H9 (cell line): ENCODE measurements around the gene ILDR2. TPM values are rescaled to one million over a fixed set of nuclear protein-coding genes. Genes with fewer than 3 reads are reported as not detected.

Experiments used
- DNase-seq: peaks from one replicate; pipeline ENCODE4 v3.0.0-alpha.2; 2017
- H2AFZ ChIP-seq: one replicate; pipeline ENCODE4 v1.6.1; 2013; ENCODE audit warnings: mild to moderate bottlenecking, low read length, control low read depth, moderate library complexity
- H2AK5ac ChIP-seq: 2 replicates; pipeline ENCODE4 v1.6.1; 2013; ENCODE audit warnings: low read length, control low read depth, mixed read lengths; ENCODE audit not compliant: insufficient read length
- H2BK120ac ChIP-seq: one replicate; pipeline ENCODE4 v1.6.1; 2013; ENCODE audit warnings: low read depth, mild to moderate bottlenecking, low read length, control low read depth, inconsistent platforms; ENCODE audit not compliant: poor library complexity, severe bottlenecking
- H2BK12ac ChIP-seq: 2 replicates; pipeline ENCODE4 v1.6.1; 2013; ENCODE audit warnings: low read length, control low read depth, mixed read lengths, low read depth; ENCODE audit not compliant: insufficient read length
- H2BK15ac ChIP-seq: 2 replicates; pipeline ENCODE4 v1.6.1; 2013; ENCODE audit warnings: low read depth, low read length, control low read depth
- H2BK20ac ChIP-seq: one replicate; pipeline ENCODE4 v1.6.1; 2013; ENCODE audit warnings: low read depth, mild to moderate bottlenecking, low read length, control low read depth, inconsistent platforms; ENCODE audit not compliant: poor library complexity, severe bottlenecking
- H2BK5ac ChIP-seq: 2 replicates; pipeline ENCODE4 v1.6.1; 2013; ENCODE audit warnings: low read length, control low read depth, mixed read lengths; ENCODE audit not compliant: insufficient read length
- H3K14ac ChIP-seq: 2 replicates; pipeline ENCODE4 v1.6.1; 2013; ENCODE audit warnings: low read length, control low read depth; ENCODE audit not compliant: insufficient read depth
- H3K18ac ChIP-seq: 2 replicates; pipeline ENCODE4 v1.6.1; 2013; ENCODE audit warnings: low read depth, mild to moderate bottlenecking, mixed read lengths, low read length, control low read depth; ENCODE audit not compliant: insufficient read length
- H3K23ac ChIP-seq: 2 replicates; pipeline ENCODE4 v1.6.1; 2013; ENCODE audit warnings: low read length, control low read depth, mixed read lengths, low read depth; ENCODE audit not compliant: insufficient read length
- H3K23me2 ChIP-seq: 2 replicates; pipeline ENCODE4 v1.6.1; 2013; ENCODE audit warnings: low read depth, mild to moderate bottlenecking, mixed read lengths, low read length, control low read depth; ENCODE audit not compliant: insufficient read length, poor library complexity, severe bottlenecking
- H3K27ac ChIP-seq: 2 replicates; pipeline ENCODE4 v1.5.1; 2013; ENCODE audit warnings: low read length, control low read depth, mixed read lengths, low read depth; ENCODE audit not compliant: insufficient read length
- H3K27me3 ChIP-seq: 2 replicates; pipeline ENCODE4 v1.6.1; 2013; ENCODE audit warnings: low read length, control low read depth, inconsistent platforms; ENCODE audit not compliant: insufficient read depth
- H3K4ac ChIP-seq: 2 replicates; pipeline ENCODE4 v1.6.1; 2013; ENCODE audit warnings: low read depth, mild to moderate bottlenecking, control low read depth, inconsistent platforms, low read length, moderate library complexity
- H3K4me1 ChIP-seq: 2 replicates; pipeline ENCODE4 v1.6.1; 2013; ENCODE audit warnings: low read length, control low read depth, inconsistent platforms; ENCODE audit not compliant: insufficient read depth
- H3K4me2 ChIP-seq: 2 replicates; pipeline ENCODE4 v1.6.1; 2013; ENCODE audit warnings: low read length, control low read depth, mixed read lengths; ENCODE audit not compliant: insufficient read length, insufficient read depth
- H3K56ac ChIP-seq: 2 replicates; pipeline ENCODE4 v1.6.1; 2013; ENCODE audit warnings: low read depth, mild to moderate bottlenecking, mixed read lengths, low read length, control low read depth; ENCODE audit not compliant: insufficient read length
- H3K79me1 ChIP-seq: 2 replicates; pipeline ENCODE4 v1.6.1; 2013; ENCODE audit warnings: low read depth, mild to moderate bottlenecking, moderate library complexity, low read length, control low read depth, inconsistent platforms; ENCODE audit not compliant: insufficient read depth, poor library complexity, severe bottlenecking
- H3K79me2 ChIP-seq: 2 replicates; pipeline ENCODE4 v1.6.1; 2013; ENCODE audit warnings: low read length, control low read depth, inconsistent platforms; ENCODE audit not compliant: insufficient read depth
- H3K9ac ChIP-seq: 2 replicates; pipeline ENCODE4 v1.6.1; 2013; ENCODE audit warnings: low read length, control low read depth, mixed read lengths; ENCODE audit not compliant: insufficient read length; ENCODE audit errors: extremely low read depth
- H3K9me3 ChIP-seq: one replicate; pipeline ENCODE4 v1.6.1; 2013; ENCODE audit warnings: low read depth, low read length, inconsistent platforms; ENCODE audit not compliant: control insufficient read depth
- H3T11ph ChIP-seq: one replicate; pipeline ENCODE4 v1.6.1; 2013; ENCODE audit warnings: mild to moderate bottlenecking, low read length, control low read depth, inconsistent platforms
- H4K20me1 ChIP-seq: one replicate; pipeline ENCODE4 v1.6.1; 2013; ENCODE audit not compliant: control insufficient read depth, insufficient read length, insufficient read depth
- H4K5ac ChIP-seq: 2 replicates; pipeline ENCODE4 v1.6.1; 2013; ENCODE audit warnings: low read depth, mild to moderate bottlenecking, mixed read lengths, low read length, control low read depth; ENCODE audit not compliant: insufficient read length
- H4K8ac ChIP-seq: replicated peaks from 2 replicates; pipeline ENCODE4 v1.6.1; 2013; ENCODE audit warnings: low read length, control low read depth, mixed read lengths, low read depth; ENCODE audit not compliant: insufficient read length
- H4K91ac ChIP-seq: 2 replicates; pipeline ENCODE4 v1.6.1; 2013; ENCODE audit warnings: low read depth, mild to moderate bottlenecking, moderate library complexity, mixed read lengths, low read length, control low read depth; ENCODE audit not compliant: insufficient read length
- H3K27ac Mint-ChIP-seq, 3 experiments: 2 replicates in 2 of 3; 3 replicates in 1 of 3; pipeline ENCODE4 v1.8.0; 2020 to 2021; ENCODE audit warnings: mixed read lengths in 3 of 3, mild to moderate bottlenecking in 1 of 3, moderate library complexity in 1 of 3
- H3K27me3 Mint-ChIP-seq: 2 replicates; pipeline ENCODE4 v1.8.0; 2021; ENCODE audit warnings: low read depth, mild to moderate bottlenecking, moderate library complexity, mixed read lengths
- H3K36me3 Mint-ChIP-seq, 3 experiments: 2 replicates in 2 of 3; 3 replicates in 1 of 3; pipeline ENCODE4 v1.8.0; 2020 to 2021; ENCODE audit warnings: low read depth in 3 of 3, mixed read lengths in 3 of 3; ENCODE audit not compliant: insufficient read depth in 1 of 3
- H3K4me1 Mint-ChIP-seq, 2 experiments: 2 replicates each; pipeline ENCODE4 v1.8.0; 2020; ENCODE audit warnings: mixed read lengths in 2 of 2
- H3K4me3 Mint-ChIP-seq, 2 experiments: 2 replicates in 1 of 2; 3 replicates in 1 of 2; pipeline ENCODE4 v1.8.0; 2020 to 2021; ENCODE audit warnings: mild to moderate bottlenecking in 2 of 2, mixed read lengths in 2 of 2, moderate library complexity in 1 of 2
- H3K9me3 Mint-ChIP-seq, 2 experiments: 2 replicates in 1 of 2; 3 replicates in 1 of 2; pipeline ENCODE4 v1.8.0; 2020; ENCODE audit warnings: mild to moderate bottlenecking in 2 of 2, mixed read lengths in 2 of 2, moderate library complexity in 1 of 2
- CTCF ChIP-seq: fragments of 200-600 bp; sonication (generic); conservative IDR thresholded peaks from 3 replicates; pipeline ENCODE4 v1.8.0; 2021; ENCODE audit warnings: antibody characterized with exemption, mild to moderate bottlenecking
- WGBS: extraction: QIAGEN DNeasy Blood & Tissue Kit; methylation state at CpG from one replicate; pipeline ENCODE4 v1.1.7; 2013; ENCODE audit warnings: missing lambda C conversion rate, low lambda C conversion rate, mixed read lengths; ENCODE audit not compliant: insufficient read length; ENCODE audit errors: extremely low coverage; 5-methylcytosine and 5-hydroxymethylcytosine counted together
- total RNA-seq: library from RNA; stranded (reverse); gene quantifications from 2 replicates; pipeline ENCODE4 v1.2.1, GENCODE V29; 2021

Gene ILDR2
- total RNA-seq, 1 experiment from 2014 or later: 1.1 TPM

- no peak for TF ChIP-seq CTCF
- Mint-ChIP-seq H3K27ac (no peak overlapping the region), H3K9me3 (no peaks in the 10 kb centered on the region), H3K4me3 (no peak overlapping the region), H3K4me1 (peaks cover 9 to 11% of the 10 kb centered on the region in 2 experiments), H3K36me3 (no peaks in the 10 kb centered on the region; a peak in 1 of 7 replicates), H3K27me3 (no peaks in the 10 kb centered on the region; the same call in 1 of the 2 replicates)
- H4K91ac ChIP-seq: no peak overlapping the region
- no peak overlapping the region for H3K4ac ChIP-seq
- H3K9me3 ChIP-seq: no peaks in the 10 kb centered on the region
- no peak overlapping the region for H3K4me2 ChIP-seq
- no peaks in the 10 kb centered on the region for H3K23me2 ChIP-seq
- H2AFZ ChIP-seq: no peak overlapping the region
- H4K8ac ChIP-seq: no peak overlapping the region
- no peak for DNase-seq
- H3K27ac ChIP-seq: no peak overlapping the region
- no peaks in the 10 kb centered on the region for H4K20me1 ChIP-seq
- H3K18ac ChIP-seq: no peak overlapping the region
- no peak overlapping the region for H2BK5ac ChIP-seq
- H2BK120ac ChIP-seq: no peak overlapping the region
- no peak overlapping the region for H3K9ac ChIP-seq
- no peak overlapping the region for H2BK12ac ChIP-seq
- no peak overlapping the region; the same call in 1 of the 2 replicates for H2BK15ac ChIP-seq
- H2AK5ac ChIP-seq: no peak overlapping the region
- H3K56ac ChIP-seq: no peak overlapping the region
- no peaks in the 10 kb centered on the region for H3K27me3 ChIP-seq
- H3K23ac ChIP-seq: no peak overlapping the region
- H2BK20ac ChIP-seq: no peak overlapping the region
- H3T11ph ChIP-seq: no peak overlapping the region
- no peaks in the 10 kb centered on the region for H3K79me1 ChIP-seq
- no peaks in the 10 kb centered on the region for H3K79me2 ChIP-seq
- H3K14ac ChIP-seq: no peak overlapping the region
- no peak overlapping the region for H4K5ac ChIP-seq
- WGBS: no CpG with 5 or more reads among the region's 4 CpGs
- peaks cover 2% of the 10 kb centered on the region; the same call in 1 of the 2 replicates for H3K4me1 ChIP-seq
These were observed 38.0 kb downstream of the ILDR2 start for GRCh38 chr1:166937329-166937728.
